Panc1 (cell line): Measurements from ENCODE around the gene DTNBP1. TPM values are rescaled to one million over a fixed set of nuclear protein-coding genes. Genes with fewer than 3 reads are reported as not detected.

Experiments used
- ATAC-seq: fragments of 200-7000 bp; cut with Tn5 transposase; 2 replicates; pipeline ENCODE4 v1.9.1; 2020; ENCODE audit warnings: mild to moderate bottlenecking, moderate library complexity
- BruUV-seq: library from RNA; stranded (reverse); fragments of 400-500 nt; replicated peaks from 2 replicates; lab custom pipeline; 2021; lab: Mats Ljungman, UMichigan
- CTCF ChIA-PET: fragments of 300-600 bp; sonication (Branson Sonifier 250); formaldehyde crosslinking; loops from one replicate; lab custom pipeline; 2022; ENCODE audit warnings: antibody characterized with exemption; lab: Charles Lee
- POLR2A ChIA-PET: fragments of 300-600 bp; sonication (Branson Sonifier 250); formaldehyde crosslinking; loops from one replicate; lab custom pipeline; 2022; ENCODE audit warnings: antibody characterized with exemption; lab: Charles Lee
- DNase-seq: peaks from one replicate; pipeline ENCODE4 v3.0.0-alpha.2; 2010; ENCODE audit warnings: low read depth, low spot score
- H3K27ac ChIP-seq: 2 replicates; pipeline ENCODE4 v1.5.1; 2011; ENCODE audit warnings: mild to moderate bottlenecking, low read length, inconsistent platforms
- H3K27me3 ChIP-seq: fragments of 200-500 bp; sonication (Bioruptor generic); 2 replicates; pipeline ENCODE4 v1.6.0; 2014; ENCODE audit warnings: low read length, inconsistent platforms; ENCODE audit not compliant: control insufficient read depth, insufficient read depth
- H3K36me3 ChIP-seq: fragments of 200-500 bp; sonication (Bioruptor generic); 2 replicates; pipeline ENCODE4 v1.5.1; 2014; ENCODE audit warnings: inconsistent platforms, mild to moderate bottlenecking, low read length, moderate library complexity; ENCODE audit not compliant: control insufficient read depth, insufficient read depth
- H3K4me1 ChIP-seq: 2 replicates; pipeline ENCODE4 v1.5.1; 2011; ENCODE audit warnings: inconsistent platforms, mild to moderate bottlenecking, low read length, moderate library complexity; ENCODE audit not compliant: control insufficient read depth, insufficient read depth
- H3K4me3 ChIP-seq, 2 experiments: 2 replicates each; pipeline ENCODE4 v1.5.1; 2011 to 2012; ENCODE audit warnings: low read depth in 2 of 2, low read length in 2 of 2, mild to moderate bottlenecking in 2 of 2, inconsistent platforms in 1 of 2, moderate library complexity in 1 of 2
- H3K9me3 ChIP-seq: fragments of 200-500 bp; sonication (Bioruptor generic); 2 replicates; pipeline ENCODE4 v1.5.1; 2014; ENCODE audit warnings: low read depth, mild to moderate bottlenecking, inconsistent platforms, low read length, moderate library complexity; ENCODE audit not compliant: control insufficient read depth, insufficient read depth
- CTCF ChIP-seq: fragments of 450-650 bp; IDR thresholded peaks from 2 replicates; pipeline ENCODE4 v1.5.1; 2017; ENCODE audit warnings: mild to moderate bottlenecking
- POLR2AphosphoS5 ChIP-seq: IDR thresholded peaks from 2 replicates; pipeline ENCODE4 v1.6.1; 2012; ENCODE audit warnings: mild to moderate bottlenecking, low read depth, low read length, moderate library complexity
- REST ChIP-seq, 2 experiments: IDR thresholded peaks; 2 replicates each; pipeline ENCODE4 v1.6.1; 2011 to 2012; ENCODE audit warnings: low read depth in 2 of 2, control low read depth in 1 of 2, low read length in 1 of 2, mild to moderate bottlenecking in 1 of 2, moderate library complexity in 1 of 2; ENCODE audit not compliant: insufficient read depth in 1 of 2
- SIN3A ChIP-seq: IDR thresholded peaks from 2 replicates; pipeline ENCODE4 v1.6.1; 2012; ENCODE audit warnings: low read depth, mild to moderate bottlenecking, low read length, moderate library complexity, borderline replicate concordance; ENCODE audit not compliant: insufficient read depth
- TCF7L2 ChIP-seq: IDR thresholded peaks from 2 replicates; pipeline ENCODE4 v1.6.1; 2011; ENCODE audit warnings: mild to moderate bottlenecking, low read depth, low read length, inconsistent platforms
- in situ Hi-C: cut with HindIII; loops from 2 replicates; pipeline ENCODE4 v1.10.0; 2016; ENCODE audit warnings: low sequenced_read_pairs, low pct_unique_long_range_greater_than_20kb
- intact Hi-C: fragments of 100-400 bp; cut with micrococcal nuclease; formaldehyde crosslinking; loops from one replicate; pipeline ENCODE4 v1.10.0; 2022; ENCODE audit not compliant: unreplicated experiment
- total RNA-seq: library from RNA; stranded (reverse); gene quantifications from one replicate; pipeline ENCODE4 v1.2.1, GENCODE V29; 2021; ENCODE audit not compliant: unreplicated experiment

DTNBP1 gene
- total RNA-seq, 1 experiment from 2014 or later, result 29.3 TPM

DNA sequence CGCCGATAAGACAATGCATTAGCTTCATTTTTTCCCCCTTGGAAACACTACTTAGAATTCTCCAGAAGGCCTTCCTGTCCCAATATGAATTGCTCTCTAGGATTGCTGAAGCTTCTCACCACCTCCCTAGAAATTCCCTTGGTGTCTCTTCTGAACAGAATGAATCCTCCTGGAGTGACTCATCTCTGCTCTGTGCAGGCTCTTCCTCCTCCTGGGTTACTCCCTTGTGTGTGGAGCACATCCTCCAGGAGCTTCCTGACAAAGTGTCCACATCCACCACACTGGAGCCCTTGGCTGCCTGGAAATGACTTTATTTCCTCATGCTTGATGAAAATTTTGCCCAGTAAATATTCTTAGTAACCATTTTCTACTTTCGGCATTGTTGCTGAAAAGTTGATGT is 54.4 kb downstream of the DTNBP1 start:
- H3K4me3 ChIP-seq, result no peak overlapping the region
- CTCF ChIA-PET, result no interaction called here
- DNase-seq (no peak), ATAC-seq (no peak)
- no peaks in the 10 kb centered on the region for H3K27me3 ChIP-seq
- no peaks in the 10 kb centered on the region for H3K4me1 ChIP-seq
- POLR2A ChIA-PET, result no interaction called here
- no peak overlapping the region for H3K27ac ChIP-seq
- TF ChIP-seq POLR2AphosphoS5, result no peak
- no peak for TF ChIP-seq SIN3A
- no peak for TF ChIP-seq TCF7L2
- no peak for TF ChIP-seq REST (IDR thresholded peaks at IDR 0.05; ENCODE audit: insufficient read depth in 1 of 2, low read depth in 2 of 2, low read length in 1 of 2)
- TF ChIP-seq CTCF, result no peak
- intact Hi-C loops (no loop called here), in situ Hi-C loops (no loop called here)
- BruUV-seq, result no TSS peak
- H3K36me3 ChIP-seq, result no peaks in the 10 kb centered on the region
- no peaks in the 10 kb centered on the region for H3K9me3 ChIP-seq

GRCh38 chr6:15607603-15608002 is 55.2 kb downstream of the DTNBP1 start:
- TF ChIP-seq REST (IDR thresholded peaks at IDR 0.05; ENCODE audit: insufficient read depth in 1 of 2, low read depth in 2 of 2, low read length in 1 of 2) (no peak), TCF7L2 (no peak), POLR2AphosphoS5 (no peak)
- no peak for DNase-seq
- ChIA-PET POLR2A (no interaction called here), CTCF (no interaction called here)
- Histone ChIP-seq H3K36me3 (no peaks in the 10 kb centered on the region), H3K27ac (no peak overlapping the region), H3K4me3 (no peak overlapping the region), H3K27me3 (no peaks in the 10 kb centered on the region), H3K4me1 (no peaks in the 10 kb centered on the region), H3K9me3 (no peaks in the 10 kb centered on the region)
- ATAC-seq, result no peak
- no TSS peak for BruUV-seq
- in situ Hi-C loops (no loop called here), intact Hi-C loops (no loop called here)
